ENCODE results near the gene RABGEF1.
A peak's percentile ranks its signal among the peaks of the same experiment; 100 is the strongest.
"Not testable (repeated sequence)": the region's sequence is repeated elsewhere in the genome, so short reads cannot be mapped to it uniquely, and the experiment has no call there.

The RABGEF1 gene

DNA sequence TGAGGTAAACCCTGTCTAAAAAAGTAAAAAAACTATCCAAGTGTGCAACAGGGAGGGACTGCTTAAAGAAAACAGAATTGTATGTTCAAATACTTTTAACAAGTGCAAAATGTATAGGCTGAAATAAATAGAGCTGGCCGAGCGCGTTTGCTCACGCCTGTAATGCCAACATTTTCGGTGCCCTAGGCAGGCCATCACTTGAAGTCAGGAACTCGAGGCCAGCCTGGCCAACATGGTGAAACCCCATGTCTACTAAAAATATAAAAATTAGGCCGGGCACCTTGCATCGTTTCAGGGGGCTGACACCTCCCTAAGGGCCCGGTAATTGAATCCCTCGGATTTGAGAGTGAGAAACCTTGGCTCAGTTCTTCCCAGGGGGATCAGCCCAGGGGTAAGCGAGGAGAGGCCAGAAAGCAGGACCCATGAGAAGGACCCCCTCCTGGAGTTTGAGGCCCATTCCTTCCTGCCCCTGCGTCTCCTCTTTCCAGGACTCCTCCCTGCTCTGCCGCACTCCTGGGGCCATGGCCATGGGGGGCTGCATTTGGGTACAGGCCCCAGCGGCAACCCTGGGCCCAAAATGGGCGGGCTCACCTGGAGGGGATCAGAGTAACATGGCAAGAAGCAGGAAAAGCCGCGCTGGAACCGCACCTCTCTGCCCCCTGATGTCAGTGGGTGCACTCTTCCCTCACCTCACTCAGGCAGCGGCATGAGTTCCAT is 105.0 kb downstream of the RABGEF1 start:
- H3K79me2 ChIP-seq (ENCODE audit: insufficient read depth, low read length), result peaks cover 11% of the 10 kb centered on the region
- H3K36me3 ChIP-seq (ENCODE audit: insufficient read depth, low read length), result no peaks in the 10 kb centered on the region
- H3K9me2 ChIP-seq (replicated peaks; ENCODE audit: low read depth, low read length), result no peaks in the 10 kb centered on the region
- TF ChIP-seq EZH2phosphoT487 (IDR thresholded peaks at IDR 0.05; ENCODE audit: borderline replicate concordance) (no peak), CTCF (conservative IDR thresholded peaks at IDR 0.05; ENCODE audit: low read length) (no peak)
- H2AFZ ChIP-seq (ENCODE audit: low read length), result peak overlapping the region; percentile 84
- no peaks in the 10 kb centered on the region for H4K20me1 ChIP-seq (ENCODE audit: insufficient read depth, low read length, poor library complexity, severe bottlenecking)
- no peaks in the 10 kb centered on the region for H3K27me3 ChIP-seq (ENCODE audit: insufficient read depth, low read length, poor library complexity, severe bottlenecking)
- no peaks in the 10 kb centered on the region for H3F3A ChIP-seq (ENCODE audit: low read depth)
- peaks cover 16% of the 10 kb centered on the region for H3K4me1 ChIP-seq (ENCODE audit: insufficient read depth, low read length, poor library complexity, severe bottlenecking)
- H3K9me3 ChIP-seq (ENCODE audit: insufficient read depth, low read depth, low read length), result no peaks in the 10 kb centered on the region
- peak overlapping the region; percentile 93 for H3K9ac ChIP-seq (ENCODE audit: low read depth, low read length, poor library complexity, severe bottlenecking)
- H3K4me3 ChIP-seq (ENCODE audit: low read length, poor library complexity, severe bottlenecking), result peak overlapping the region; percentile 92
- H3K4me2 ChIP-seq (ENCODE audit: low read depth, low read length, poor library complexity, severe bottlenecking), result peak overlapping the region; percentile 98

GRCh38 chr7:66846096-66846445 is 105.5 kb downstream of the RABGEF1 start:
- not testable (repeated sequence) for H3F3A ChIP-seq (ENCODE audit: low read depth); H3K9me2 ChIP-seq (replicated peaks; ENCODE audit: low read depth, low read length); H2AFZ ChIP-seq (ENCODE audit: low read length); H3K36me3 ChIP-seq (ENCODE audit: insufficient read depth, low read length); H3K4me3 ChIP-seq (ENCODE audit: low read length, poor library complexity, severe bottlenecking); H3K27me3 ChIP-seq (ENCODE audit: insufficient read depth, low read length, poor library complexity, severe bottlenecking); H4K20me1 ChIP-seq (ENCODE audit: insufficient read depth, low read length, poor library complexity, severe bottlenecking); H3K9me3 ChIP-seq (ENCODE audit: insufficient read depth, low read depth, low read length); H3K9ac ChIP-seq (ENCODE audit: low read depth, low read length, poor library complexity, severe bottlenecking)
- H3K4me1 ChIP-seq (ENCODE audit: insufficient read depth, low read length, poor library complexity, severe bottlenecking), result peaks cover 16% of the 10 kb centered on the region
- H3K79me2 ChIP-seq (ENCODE audit: insufficient read depth, low read length), result peaks cover 11% of the 10 kb centered on the region
- H3K4me2 ChIP-seq (ENCODE audit: low read depth, low read length, poor library complexity, severe bottlenecking), result peak overlapping the region; percentile 98

- not testable (repeated sequence) for H2AFZ ChIP-seq (ENCODE audit: low read length); H3K4me3 ChIP-seq (ENCODE audit: low read length, poor library complexity, severe bottlenecking); H4K20me1 ChIP-seq (ENCODE audit: insufficient read depth, low read length, poor library complexity, severe bottlenecking); H3K4me2 ChIP-seq (ENCODE audit: low read depth, low read length, poor library complexity, severe bottlenecking); H3K9me2 ChIP-seq (replicated peaks; ENCODE audit: low read depth, low read length); H3F3A ChIP-seq (ENCODE audit: low read depth); H3K9me3 ChIP-seq (ENCODE audit: insufficient read depth, low read depth, low read length); H3K36me3 ChIP-seq (ENCODE audit: insufficient read depth, low read length); H3K27me3 ChIP-seq (ENCODE audit: insufficient read depth, low read length, poor library complexity, severe bottlenecking); H3K9ac ChIP-seq (ENCODE audit: low read depth, low read length, poor library complexity, severe bottlenecking)
- Histone ChIP-seq H3K79me2 (ENCODE audit: insufficient read depth, low read length) (peaks cover 11% of the 10 kb centered on the region), H3K4me1 (ENCODE audit: insufficient read depth, low read length, poor library complexity, severe bottlenecking) (peaks cover 16% of the 10 kb centered on the region)
These were observed 107.0 kb downstream of the RABGEF1 start for GRCh38 chr7:66847523-66847855.

- no peaks in the 10 kb centered on the region for H3K9me2 ChIP-seq (replicated peaks; ENCODE audit: low read depth, low read length)
- H3K4me3 ChIP-seq (ENCODE audit: low read length, poor library complexity, severe bottlenecking), result peak overlapping the region; percentile 44
- no peaks in the 10 kb centered on the region for H3K36me3 ChIP-seq (ENCODE audit: insufficient read depth, low read length)
- no peaks in the 10 kb centered on the region for H3K9me3 ChIP-seq (ENCODE audit: insufficient read depth, low read depth, low read length)
- no peak overlapping the region for H2AFZ ChIP-seq (ENCODE audit: low read length)
- no peak overlapping the region for H3K9ac ChIP-seq (ENCODE audit: low read depth, low read length, poor library complexity, severe bottlenecking)
- H3K4me1 ChIP-seq (ENCODE audit: insufficient read depth, low read length, poor library complexity, severe bottlenecking), result peaks cover 16% of the 10 kb centered on the region
- peaks cover 11% of the 10 kb centered on the region for H3K79me2 ChIP-seq (ENCODE audit: insufficient read depth, low read length)
- no peaks in the 10 kb centered on the region for H3K27me3 ChIP-seq (ENCODE audit: insufficient read depth, low read length, poor library complexity, severe bottlenecking)
- no peaks in the 10 kb centered on the region for H3F3A ChIP-seq (ENCODE audit: low read depth)
- H3K4me2 ChIP-seq (ENCODE audit: low read depth, low read length, poor library complexity, severe bottlenecking), result peak overlapping the region; percentile 54
- TF ChIP-seq EZH2phosphoT487 (IDR thresholded peaks at IDR 0.05; ENCODE audit: borderline replicate concordance) (no peak), CTCF (conservative IDR thresholded peaks at IDR 0.05; ENCODE audit: low read length) (no peak)
- H4K20me1 ChIP-seq (ENCODE audit: insufficient read depth, low read length, poor library complexity, severe bottlenecking), result no peaks in the 10 kb centered on the region
These were observed 107.6 kb downstream of the RABGEF1 start for GRCh38 chr7:66847879-66848790.

Measured in Loucy (cell line).